ENCODE measurements around the gene TNPO1. TPM values are rescaled to one million over a fixed set of nuclear protein-coding genes. Genes with fewer than 3 reads are reported as not detected.

TNPO1 gene
- polyA plus RNA-seq, 3 donors = 91.3 to 100 (median 93.8) TPM

Other genes starting within 250 kb of the TNPO1 start
- gene FCHO2, start 139.4 kb downstream of the TNPO1 start, polyA plus RNA-seq (ENCODE audit: insufficient read length in 3 of 3) = 10 to 100 TPM; 23.7 to 37.2 (median 35.2) TPM